HepG2 (cell line): Measurements from ENCODE around the gene VPREB3. TPM values are rescaled to one million over a fixed set of nuclear protein-coding genes. Genes with fewer than 3 reads are reported as not detected.

Experiments used
- AGO2 ChIP-seq: fragments of 200-400 bp; formaldehyde crosslinking; optimal IDR thresholded peaks from 2 replicates; pipeline ENCODE3; 2017; ENCODE audit warnings: mild to moderate bottlenecking, low read depth, low read length, moderate library complexity
- FOXO1 ChIP-seq: sonication (generic); formaldehyde crosslinking; IDR thresholded peaks from 2 replicates; pipeline ENCODE4 v1.4.0; 2020; ENCODE audit warnings: missing genetic modification reagents
- FOXP1 ChIP-seq, 2 experiments: fragments of 450-650 bp in 1 of 2; IDR thresholded peaks; 2 replicates each; pipeline ENCODE4 v1.6.1; 2017 to 2018; ENCODE audit warnings: antibody characterized with exemption in 1 of 2
- IRX3 ChIP-seq: sonication (generic); formaldehyde crosslinking; IDR thresholded peaks from 2 replicates; pipeline ENCODE4 v1.8.1; 2023; ENCODE audit warnings: mild to moderate bottlenecking, low read depth, missing genetic modification reagents, borderline replicate concordance
- KLF12 ChIP-seq: sonication (generic); formaldehyde crosslinking; IDR thresholded peaks from 2 replicates; pipeline ENCODE4 v1.4.0; 2020; ENCODE audit warnings: missing genetic modification reagents, borderline replicate concordance
- SNAPC4 ChIP-seq: sonication (generic); formaldehyde crosslinking; IDR thresholded peaks from 2 replicates; pipeline ENCODE4 v1.4.0; 2020; ENCODE audit warnings: mild to moderate bottlenecking, missing genetic modification reagents
- SNRNP70 ChIP-seq: fragments of 200-400 bp; formaldehyde crosslinking; IDR thresholded peaks from 2 replicates; pipeline ENCODE4 v1.6.1; 2017; ENCODE audit warnings: mild to moderate bottlenecking, low read depth, low read length, moderate library complexity
- THAP7 ChIP-seq: sonication (generic); formaldehyde crosslinking; IDR thresholded peaks from 2 replicates; pipeline ENCODE4 v1.8.1; 2023; ENCODE audit warnings: mild to moderate bottlenecking, missing genetic modification reagents
- ZFP37 ChIP-seq: sonication (generic); formaldehyde crosslinking; IDR thresholded peaks from 2 replicates; pipeline ENCODE4 v1.4.0; 2020; ENCODE audit warnings: missing genetic modification reagents, borderline replicate concordance
- ZNF263 ChIP-seq: sonication (generic); formaldehyde crosslinking; IDR thresholded peaks from 2 replicates; pipeline ENCODE4 v1.4.0; 2020; ENCODE audit warnings: missing genetic modification reagents
- ZNF33A ChIP-seq: sonication (generic); formaldehyde crosslinking; IDR thresholded peaks from 2 replicates; pipeline ENCODE4 v1.5.1; 2020; ENCODE audit warnings: missing genetic modification reagents, mild to moderate bottlenecking, moderate library complexity, borderline replicate concordance
- ZNF430 ChIP-seq: sonication (generic); formaldehyde crosslinking; IDR thresholded peaks from 2 replicates; pipeline ENCODE4 v1.9.0; 2021; ENCODE audit warnings: mild to moderate bottlenecking, missing genetic modification reagents
- ZNF460 ChIP-seq: sonication (generic); formaldehyde crosslinking; IDR thresholded peaks from 2 replicates; pipeline ENCODE4 v1.5.1; 2020; ENCODE audit warnings: missing genetic modification reagents, mild to moderate bottlenecking, borderline replicate concordance
- ZNF512 ChIP-seq: sonication (generic); formaldehyde crosslinking; IDR thresholded peaks from 2 replicates; pipeline ENCODE4 v1.4.0; 2020; ENCODE audit warnings: mild to moderate bottlenecking, missing genetic modification reagents
- ZNF556 ChIP-seq: sonication (generic); formaldehyde crosslinking; IDR thresholded peaks from 2 replicates; pipeline ENCODE4 v1.4.0; 2020; ENCODE audit warnings: mild to moderate bottlenecking, missing genetic modification reagents, borderline replicate concordance
- ZNF563 ChIP-seq: sonication (generic); formaldehyde crosslinking; IDR thresholded peaks from 2 replicates; pipeline ENCODE4 v1.8.0; 2022; ENCODE audit warnings: mild to moderate bottlenecking, moderate library complexity, missing genetic modification reagents
- ZNF639 ChIP-seq: conservative IDR thresholded peaks from 2 replicates; pipeline ENCODE4 v1.6.1; 2018; ENCODE audit warnings: missing genetic modification reagents
- ZNF816 ChIP-seq: sonication (generic); formaldehyde crosslinking; IDR thresholded peaks from 2 replicates; pipeline ENCODE4 v1.8.0; 2022; ENCODE audit warnings: missing genetic modification reagents, mild to moderate bottlenecking, borderline replicate concordance
- polyA plus RNA-seq, 8 experiments: library from polyadenylated mRNA; depleted of rRNA in 3 of 8; stranded (reverse) in 7 of 8; unstranded in 1 of 8; fragments of >200 nt; fragmentation: Illumina TruSeq in 4 of 8; extraction: Trizol in 4 of 8; gene quantifications; 2 replicates each; pipeline versions ENCODE4 v1.2.1 to v1.2.3, GENCODE V29; 2011 to 2016; ENCODE audit warnings: low read depth in 4 of 8, missing spikeins in 1 of 8, mixed read lengths in 1 of 8; ENCODE audit not compliant: insufficient read depth in 1 of 8
- total RNA-seq, 5 experiments: library from RNA; depleted of rRNA; stranded (reverse); fragments of >200 nt; fragmentation: Illumina TruSeq; extraction: Trizol; gene quantifications; 2 replicates each; pipeline ENCODE4 v1.2.3, GENCODE V29; 2016; ENCODE audit warnings: low read depth in 1 of 5

Gene VPREB3
- total and polyA plus RNA-seq, 2 of the 13 experiments (the other 11 are each of a cell fraction or from before 2014, with no cell fraction given): 0.22 TPM; not detected in 1

- peak; percentile 95 for TF ChIP-seq SNAPC4
- peak; percentile 44 for TF ChIP-seq ZNF263 (CRISPR knock-in tag)
- no peak for TF ChIP-seq SNRNP70
- TF ChIP-seq ZNF460 (CRISPR knock-in tag): no peak; the same call in 1 of the 2 replicates
- peak; percentile 45; the same call in 1 of the 2 replicates for TF ChIP-seq THAP7
- peak; percentile 74; the same call in 1 of the 2 replicates for TF ChIP-seq ZNF556 (CRISPR knock-in tag)
- TF ChIP-seq KLF12: peak; percentile 86
- no peak for TF ChIP-seq FOXP1 (IDR thresholded peaks at IDR 0.05)
- 0 out of 2 replicates have a peak, but pooled peaks have one; percentile 21 for TF ChIP-seq FOXP1 (CRISPR knock-in tag; IDR thresholded peaks at IDR 0.05)
- no peak for TF ChIP-seq ZNF639 (CRISPR knock-in tag)
- TF ChIP-seq ZNF430 (CRISPR knock-in tag): peak; percentile 42; the same call in 1 of the 2 replicates
- TF ChIP-seq FOXO1: peak; percentile 58; the same call in 1 of the 2 replicates
- no peak for TF ChIP-seq ZNF512 (CRISPR knock-in tag)
- TF ChIP-seq ZNF816 (CRISPR knock-in tag): no peak
- TF ChIP-seq ZNF33A (CRISPR knock-in tag): no peak
- peak; percentile 57; the same call in 1 of the 2 replicates for TF ChIP-seq IRX3 (CRISPR knock-in tag)
- peak; percentile 84; the same call in 1 of the 2 replicates for TF ChIP-seq ZFP37
- peak; percentile 31 for TF ChIP-seq AGO2
- TF ChIP-seq ZNF563: peak; percentile 38; the same call in 1 of the 2 replicates
Observed at GRCh38 chr22:23716811-23717801, 37.1 kb downstream of the VPREB3 start (continued).
